ES-I3 (cell line): ENCODE data around the gene UCHL3.
A peak's percentile ranks its signal among the peaks of the same experiment; 100 is the strongest.

ENCODE experiments used
- H3K36me3 ChIP-seq: 2 replicates; pipeline ENCODE4 v1.6.1; 2013; ENCODE audit warnings: mild to moderate bottlenecking, low read length, control low read depth, moderate library complexity; ENCODE audit not compliant: insufficient read depth
- H3K4me1 ChIP-seq: 2 replicates; pipeline ENCODE4 v1.6.1; 2013; ENCODE audit warnings: mild to moderate bottlenecking, control low read depth, low read length; ENCODE audit not compliant: insufficient read depth
- H3K9ac ChIP-seq: 2 replicates; pipeline ENCODE4 v1.6.1; 2013; ENCODE audit warnings: low read depth, mild to moderate bottlenecking, low read length, moderate library complexity
- H3K9me3 ChIP-seq: 2 replicates; pipeline ENCODE4 v1.6.1; 2013; ENCODE audit warnings: mild to moderate bottlenecking, low read length, moderate library complexity; ENCODE audit not compliant: control insufficient read depth, insufficient read depth

Gene UCHL3

GRCh38 chr13:75621147-75621546 is 71.6 kb downstream of the UCHL3 start:
- no peaks in the 10 kb centered on the region for H3K9me3 ChIP-seq
- no peaks in the 10 kb centered on the region for H3K36me3 ChIP-seq
- no peaks in the 10 kb centered on the region for H3K4me1 ChIP-seq
- no peak overlapping the region for H3K9ac ChIP-seq

GRCh38 chr13:75628801-75629200 is 79.2 kb downstream of the UCHL3 start:
- Histone ChIP-seq H3K36me3 (no peaks in the 10 kb centered on the region), H3K9ac (no peak overlapping the region), H3K4me1 (no peaks in the 10 kb centered on the region), H3K9me3 (no peaks in the 10 kb centered on the region)

- Histone ChIP-seq H3K9ac (no peak overlapping the region), H3K4me1 (no peaks in the 10 kb centered on the region), H3K9me3 (no peaks in the 10 kb centered on the region), H3K36me3 (no peaks in the 10 kb centered on the region)
These were observed 83.7 kb downstream of the UCHL3 start for GRCh38 chr13:75633285-75633684.

DNA sequence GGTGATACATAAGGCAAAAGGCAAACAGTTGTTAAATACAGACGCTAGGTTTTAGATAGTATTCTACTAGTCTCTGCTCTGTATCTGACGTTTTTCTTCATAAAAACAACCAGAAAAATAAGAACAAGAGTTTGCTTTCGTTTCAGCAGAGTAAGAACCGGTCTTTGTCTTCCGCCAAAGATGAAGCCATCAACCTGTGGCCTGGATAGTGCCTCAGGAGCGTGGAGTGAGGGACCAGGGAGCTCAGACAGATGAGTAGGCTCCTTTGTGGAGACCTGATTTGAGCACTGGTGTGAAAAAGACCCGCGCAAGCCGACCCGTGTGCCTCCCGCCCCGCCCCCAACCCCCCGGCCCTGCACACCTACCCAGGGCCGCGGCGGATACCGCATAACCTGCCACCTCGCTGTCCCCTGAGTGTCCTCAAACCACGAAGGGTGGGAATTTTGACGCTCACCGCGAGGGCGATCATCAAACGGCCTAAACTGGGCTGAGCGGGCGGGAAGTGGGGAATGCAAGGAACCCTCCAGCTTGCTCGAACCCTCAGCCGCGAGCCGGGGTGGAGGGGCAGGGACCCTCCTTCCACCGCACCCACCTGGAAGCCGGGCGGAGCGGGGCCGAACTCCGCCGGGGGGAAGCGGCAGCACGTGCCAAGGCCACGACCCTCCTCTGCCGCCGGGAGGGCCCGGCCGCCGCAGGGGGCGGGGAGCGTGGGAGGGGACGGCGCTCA is 85.7 kb downstream of the UCHL3 start:
- no peaks in the 10 kb centered on the region for H3K9me3 ChIP-seq
- no peaks in the 10 kb centered on the region for H3K36me3 ChIP-seq
- peak overlapping the region; percentile 62 for H3K9ac ChIP-seq
- H3K4me1 ChIP-seq = peaks cover 1% of the 10 kb centered on the region; the same call in 1 of the 2 replicates

DNA sequence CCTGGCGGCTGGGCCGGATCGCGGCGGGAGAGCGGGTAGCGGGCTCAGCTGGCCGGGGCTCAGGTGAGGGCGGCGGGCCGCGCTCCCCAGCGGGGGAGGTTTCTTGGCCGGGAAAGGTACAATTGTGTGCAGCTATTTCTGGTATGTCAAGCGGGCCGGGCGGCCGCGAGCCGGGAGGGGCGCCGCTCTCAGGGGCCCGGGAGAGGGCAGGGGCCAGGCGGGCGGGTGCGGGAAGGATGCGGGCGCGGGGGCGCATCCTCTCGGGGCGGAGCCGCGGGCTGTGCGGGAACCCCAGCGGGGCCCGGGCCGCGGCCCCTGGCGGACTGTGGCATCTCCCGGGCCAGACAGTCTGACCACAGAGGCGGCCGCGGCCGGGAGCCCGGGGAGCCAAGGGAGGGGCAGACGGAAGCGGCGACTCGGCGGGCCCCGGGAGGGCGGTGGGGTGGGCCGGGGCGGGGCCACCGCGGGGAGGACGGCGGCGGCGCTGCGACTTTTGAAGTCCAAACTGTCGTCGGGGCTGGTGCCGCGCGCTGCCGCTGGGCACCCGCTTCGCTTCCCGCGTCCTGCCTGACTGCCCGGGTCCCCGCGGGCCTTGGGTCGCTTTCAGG is 86.3 kb downstream of the UCHL3 start, which contains the start of gene LMO7:
Gene LMO7 (plus strand): TSS at position 503 of the 608 bp plus-strand sequence. CDS start 328 bp downstream, outside the sequence.
- peaks cover 8% of the 10 kb centered on the region; the same call in 1 of the 2 replicates for H3K4me1 ChIP-seq
- H3K36me3 ChIP-seq = no peaks in the 10 kb centered on the region
- H3K9me3 ChIP-seq = no peaks in the 10 kb centered on the region
- H3K9ac ChIP-seq = peak within 1 kb of the TSS; percentile 62

GRCh38 chr13:75636436-75637180 is 87.0 kb downstream of the UCHL3 start:
- Histone ChIP-seq H3K36me3 (no peaks in the 10 kb centered on the region), H3K4me1 (peaks cover 8% of the 10 kb centered on the region; the same call in 1 of the 2 replicates), H3K9me3 (no peaks in the 10 kb centered on the region), H3K9ac (peak overlapping the region; percentile 62)

- H3K36me3 ChIP-seq = no peaks in the 10 kb centered on the region
- H3K9me3 ChIP-seq = no peaks in the 10 kb centered on the region
- H3K4me1 ChIP-seq = peaks cover 8% of the 10 kb centered on the region; the same call in 1 of the 2 replicates
- H3K9ac ChIP-seq = peak overlapping the region; percentile 62
These were observed 87.7 kb downstream of the UCHL3 start for GRCh38 chr13:75637181-75637750.

DNA sequence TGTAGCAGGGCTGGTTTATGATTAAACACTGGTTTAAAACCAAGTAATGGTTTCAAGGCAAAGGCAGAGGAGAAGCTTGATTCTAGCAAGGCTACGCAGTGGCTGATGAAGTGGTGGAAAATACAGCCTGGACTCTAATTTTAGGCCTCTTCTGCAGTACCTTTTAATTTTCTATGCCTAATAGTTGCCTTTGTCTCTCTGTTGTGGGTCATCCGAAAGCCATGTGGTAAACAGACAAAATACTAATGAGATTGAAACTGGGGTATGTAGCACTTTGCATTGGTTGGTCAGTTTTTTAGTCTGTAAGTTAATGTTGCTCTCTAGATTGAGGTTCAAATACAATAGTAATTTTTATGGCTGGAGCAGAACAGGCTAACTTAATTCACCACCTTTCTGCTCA is 89.9 kb downstream of the UCHL3 start:
- Histone ChIP-seq H3K4me1 (peaks cover 8% of the 10 kb centered on the region; the same call in 1 of the 2 replicates), H3K9ac (no peak overlapping the region), H3K36me3 (no peaks in the 10 kb centered on the region)

DNA sequence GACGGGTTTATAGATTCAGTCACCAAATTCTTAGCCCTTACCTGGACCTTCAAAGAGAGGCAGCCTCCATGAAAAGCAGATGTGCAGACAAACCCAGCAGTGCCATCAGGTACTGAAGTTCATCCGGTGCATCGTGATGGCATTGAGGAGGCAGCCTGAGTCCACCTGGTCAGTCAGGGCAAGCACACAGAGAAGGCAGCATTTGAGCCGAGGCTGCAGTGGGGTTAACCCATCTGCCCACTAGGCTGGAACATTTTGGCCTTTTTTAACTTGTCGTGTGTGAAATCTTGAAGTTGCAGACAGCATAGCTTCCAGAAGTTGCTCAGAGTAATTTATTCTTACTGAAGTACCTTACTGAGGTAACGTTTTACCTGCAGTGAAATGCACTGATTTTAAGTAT is 91.4 kb downstream of the UCHL3 start:
- H3K4me1 ChIP-seq = peaks cover 8% of the 10 kb centered on the region; the same call in 1 of the 2 replicates
- H3K9ac ChIP-seq = no peak overlapping the region
- no peaks in the 10 kb centered on the region for H3K36me3 ChIP-seq
- H3K9me3 ChIP-seq = no peaks in the 10 kb centered on the region

More for the DNA sequence above, 89.9 kb downstream of the UCHL3 start:
- no peaks in the 10 kb centered on the region for H3K9me3 ChIP-seq

GRCh38 chr13:75643182-75643581 is 93.6 kb downstream of the UCHL3 start:
- Histone ChIP-seq H3K9ac (no peak overlapping the region), H3K36me3 (no peaks in the 10 kb centered on the region), H3K9me3 (no peaks in the 10 kb centered on the region), H3K4me1 (peaks cover 8% of the 10 kb centered on the region; the same call in 1 of the 2 replicates)

- peaks cover 8% of the 10 kb centered on the region; the same call in 1 of the 2 replicates for H3K4me1 ChIP-seq
- no peak overlapping the region for H3K9ac ChIP-seq
- H3K36me3 ChIP-seq = no peaks in the 10 kb centered on the region
- no peaks in the 10 kb centered on the region for H3K9me3 ChIP-seq
These were observed 94.1 kb downstream of the UCHL3 start for GRCh38 chr13:75643693-75644092.

- peaks cover 8% of the 10 kb centered on the region; the same call in 1 of the 2 replicates for H3K4me1 ChIP-seq
- no peaks in the 10 kb centered on the region for H3K9me3 ChIP-seq
- H3K36me3 ChIP-seq = no peaks in the 10 kb centered on the region
- no peak overlapping the region for H3K9ac ChIP-seq
These were observed 95.5 kb downstream of the UCHL3 start for GRCh38 chr13:75645141-75645540.

- Histone ChIP-seq H3K9me3 (no peaks in the 10 kb centered on the region), H3K36me3 (no peaks in the 10 kb centered on the region), H3K9ac (no peak overlapping the region), H3K4me1 (no peaks in the 10 kb centered on the region)
These were observed 97.7 kb downstream of the UCHL3 start for GRCh38 chr13:75647126-75647784.

GRCh38 chr13:75648446-75648845 is 98.9 kb downstream of the UCHL3 start:
- no peaks in the 10 kb centered on the region for H3K4me1 ChIP-seq
- no peaks in the 10 kb centered on the region for H3K9me3 ChIP-seq
- H3K36me3 ChIP-seq = no peaks in the 10 kb centered on the region
- H3K9ac ChIP-seq = no peak overlapping the region
